HCT116 (cell line): ENCODE measurements around the gene APOBEC3F. TPM values are rescaled to one million over a fixed set of nuclear protein-coding genes. Genes with fewer than 3 reads are reported as not detected.

Experiments
- ATAC-seq: fragments of 200-7000 bp; cut with Tn5 transposase; 2 replicates; pipeline ENCODE4 v1.9.1; 2020; ENCODE audit warnings: mild to moderate bottlenecking, moderate library complexity
- BruUV-seq: library from RNA; stranded (reverse); fragments of 400-500 nt; replicated peaks from 2 replicates; lab custom pipeline; 2021; lab: Mats Ljungman, UMichigan
- CTCF ChIA-PET: fragments of 300-600 bp; sonication (Branson Sonifier 250); formaldehyde crosslinking; loops from one replicate; lab custom pipeline; 2021; ENCODE audit warnings: antibody characterized with exemption; lab: Charles Lee
- POLR2A ChIA-PET: fragments of 300-600, 350-600 bp; sonication (Branson Sonifier 250); formaldehyde crosslinking; loops from one replicate; lab custom pipeline; 2021; ENCODE audit warnings: antibody characterized with exemption; lab: Charles Lee
- RAD21 ChIA-PET, 2 experiments: fragments of 300-600 bp; sonication (Branson Sonifier 250); formaldehyde crosslinking; loops; one replicate each; lab custom pipeline; 2023; ENCODE audit warnings: low total read pairs in 2 of 2; ENCODE audit not compliant: uncharacterized antibody in 2 of 2, unreplicated experiment in 2 of 2, low non-redundant PET in 1 of 2; lab: Charles Lee
- DNase-seq: peaks from one replicate; pipeline ENCODE4 v3.0.0-alpha.2; 2010; ENCODE audit warnings: low read depth, low spot score
- H2AFZ ChIP-seq: fragments of 200-600 bp; shearing (Covaris generic), sonication (generic); 2 replicates; pipeline ENCODE4 v1.6.1; 2017; ENCODE audit warnings: low read depth, mixed run types, mixed read lengths, antibody characterized with exemption, low read length; ENCODE audit not compliant: poor library complexity, severe bottlenecking
- H3K27ac ChIP-seq: 2 replicates; pipeline ENCODE4 v1.5.1; 2012; ENCODE audit warnings: low read depth, low read length
- H3K27me3 ChIP-seq: fragments of 200-600 bp; sonication (generic); 2 replicates; pipeline ENCODE4 v1.6.1; 2016; ENCODE audit warnings: mixed run types, low read length, mixed read lengths; ENCODE audit not compliant: insufficient read depth
- H3K36me3 ChIP-seq, 2 experiments: fragments of 200-500 bp in 1 of 2; fragments of 200-600 bp in 1 of 2; sonication (Bioruptor generic) in 1 of 2; sonication (generic) in 1 of 2; 2 replicates each; pipeline versions ENCODE4 v1.5.1 to v1.6.1; 2014 to 2016; ENCODE audit warnings: low read length in 2 of 2, inconsistent platforms in 1 of 2, mixed read lengths in 1 of 2, mixed run types in 1 of 2; ENCODE audit not compliant: insufficient read depth in 2 of 2, control insufficient read depth in 1 of 2
- H3K4me1 ChIP-seq, 2 experiments: fragments of 200-600 bp in 1 of 2; sonication (generic) in 1 of 2; 2 replicates each; pipeline versions ENCODE4 v1.5.1 to v1.6.1; 2012 to 2017; ENCODE audit warnings: low read length in 2 of 2, inconsistent platforms in 1 of 2, mild to moderate bottlenecking in 1 of 2, mixed read lengths in 1 of 2, mixed run types in 1 of 2, moderate library complexity in 1 of 2; ENCODE audit not compliant: insufficient read depth in 2 of 2, control insufficient read depth in 1 of 2
- H3K4me2 ChIP-seq: fragments of 200-600 bp; sonication (generic); 2 replicates; pipeline ENCODE4 v1.6.1; 2017; ENCODE audit warnings: mixed run types, low read length, mixed read lengths
- H3K4me3 ChIP-seq, 2 experiments: fragments of 200-600 bp in 1 of 2; sonication (generic) in 1 of 2; replicated peaks in 1 of 2; 2 replicates each; pipeline ENCODE4 v1.5.1; 2011 to 2016; ENCODE audit warnings: low read length in 2 of 2, control low read depth in 1 of 2, low read depth in 1 of 2, mild to moderate bottlenecking in 1 of 2, mixed read lengths in 1 of 2, mixed run types in 1 of 2
- H3K79me2 ChIP-seq: fragments of 200-600 bp; sonication (generic); 2 replicates; pipeline ENCODE4 v1.6.1; 2017; ENCODE audit warnings: mild to moderate bottlenecking, mixed run types, low read length, moderate library complexity, mixed read lengths; ENCODE audit not compliant: insufficient read depth
- H3K9ac ChIP-seq: fragments of 200-600 bp; sonication (generic); 2 replicates; pipeline ENCODE4 v1.6.1; 2016; ENCODE audit warnings: low read length, mixed read lengths
- H3K9me2 ChIP-seq: fragments of 200-600 bp; sonication (generic), shearing (Covaris generic); 2 replicates; pipeline ENCODE4 v1.6.1; 2017; ENCODE audit warnings: mixed run types, mild to moderate bottlenecking, moderate library complexity; ENCODE audit not compliant: insufficient read depth
- H3K9me3 ChIP-seq, 2 experiments: fragments of 200-500 bp in 1 of 2; fragments of 200-600 bp in 1 of 2; sonication (Bioruptor generic) in 1 of 2; sonication (generic) in 1 of 2; 2 replicates each; pipeline ENCODE4 v1.6.1; 2014 to 2017; ENCODE audit warnings: low read length in 2 of 2, mixed read lengths in 2 of 2, inconsistent platforms in 1 of 2, low read depth in 1 of 2, mild to moderate bottlenecking in 1 of 2, mixed run types in 1 of 2, moderate library complexity in 1 of 2; ENCODE audit not compliant: control insufficient read depth in 1 of 2, insufficient read depth in 1 of 2
- H4K20me1 ChIP-seq: fragments of 200-600 bp; sonication (generic), shearing (Covaris generic); 2 replicates; pipeline ENCODE4 v1.6.1; 2017; ENCODE audit warnings: mixed run types, mild to moderate bottlenecking, moderate library complexity; ENCODE audit not compliant: insufficient read depth
- CEBPB ChIP-seq: IDR thresholded peaks from 2 replicates; pipeline ENCODE4 v1.6.1; 2012; ENCODE audit warnings: low read depth
- EGR1 ChIP-seq: IDR thresholded peaks from 2 replicates; pipeline ENCODE4 v1.6.1; 2012; ENCODE audit warnings: low read depth
- JUND ChIP-seq: IDR thresholded peaks from 2 replicates; pipeline ENCODE4 v1.6.1; 2012
- POLR2A ChIP-seq: IDR thresholded peaks from 2 replicates; pipeline ENCODE4 v1.7.0; 2011; ENCODE audit warnings: borderline replicate concordance; ENCODE audit not compliant: insufficient read depth, insufficient read length; ENCODE audit errors: extremely low read depth
- POLR2AphosphoS5 ChIP-seq: IDR thresholded peaks from 2 replicates; pipeline ENCODE4 v1.6.1; 2011; ENCODE audit warnings: mild to moderate bottlenecking, low read depth, low read length, moderate library complexity
- SRF ChIP-seq: IDR thresholded peaks from 2 replicates; pipeline ENCODE4 v1.6.1; 2012; ENCODE audit warnings: low read depth
- ZFX ChIP-seq: fragments of 450-650 bp; IDR thresholded peaks from 2 replicates; pipeline ENCODE4 v1.6.1; 2017
- intact Hi-C: fragments of 100-400 bp; cut with micrococcal nuclease; formaldehyde crosslinking; loops from 2 replicates; pipeline ENCODE4 v1.10.0; 2022
- total RNA-seq: library from RNA; stranded (reverse); gene quantifications from one replicate; pipeline ENCODE4 v1.2.1, GENCODE V29; 2021; ENCODE audit not compliant: unreplicated experiment
- TF ChIP-seq, protein P1 (sequence below): IDR thresholded peaks from 2 replicates; pipeline ENCODE4 v1.6.1; 2012
- TF ChIP-seq, protein P2 (sequence below), 3 experiments: fragments of 200-600 bp in 1 of 3; sonication (generic) in 1 of 3; IDR thresholded peaks in 2 of 3; conservative IDR thresholded peaks in 1 of 3; 2 replicates each; pipeline ENCODE4 v1.5.1; 2012 to 2017; ENCODE audit warnings: low read depth in 2 of 3, low read length in 2 of 3, antibody characterized with exemption in 1 of 3, borderline replicate concordance in 1 of 3, control low read depth in 1 of 3, mild to moderate bottlenecking in 1 of 3, mixed read lengths in 1 of 3, mixed run types in 1 of 3, moderate library complexity in 1 of 3; ENCODE audit not compliant: insufficient read depth in 1 of 3

APOBEC3F gene
- total RNA-seq, 1 experiment from 2014 or later, result 11.1 TPM

DNA sequence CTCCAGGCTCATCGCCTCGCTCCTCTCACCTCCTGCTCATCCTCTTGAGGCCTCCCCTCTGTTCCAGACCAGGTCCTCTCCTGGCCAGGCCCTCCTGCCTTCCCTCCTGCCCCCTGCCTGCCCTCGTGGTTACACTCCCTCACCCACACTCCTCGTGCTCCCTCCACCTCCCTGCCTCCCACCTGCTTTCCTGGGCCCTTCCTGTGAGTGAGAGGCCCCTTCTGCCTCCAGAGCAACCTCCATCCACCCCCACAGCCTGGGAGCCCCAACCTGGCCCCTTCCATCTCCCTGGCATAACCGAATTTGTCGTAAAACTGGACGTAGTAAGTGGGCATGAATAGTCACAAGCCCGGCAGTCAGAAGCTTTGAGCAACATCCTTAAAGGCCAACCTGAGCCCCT, 40.9 kb downstream of the APOBEC3F start:
- no peak overlapping the region for H3K27ac ChIP-seq
- no peaks in the 10 kb centered on the region for H4K20me1 ChIP-seq
- ChIA-PET RAD21 (no interaction called here), CTCF (no interaction called here), POLR2A (no interaction called here)
- no peak overlapping the region for H3K4me2 ChIP-seq
- no peaks in the 10 kb centered on the region for H3K9me3 ChIP-seq
- H2AFZ ChIP-seq, result no peak overlapping the region
- ATAC-seq (no peak), DNase-seq (no peak)
- no peaks in the 10 kb centered on the region for H3K36me3 ChIP-seq
- TF ChIP-seq, protein P1, sequence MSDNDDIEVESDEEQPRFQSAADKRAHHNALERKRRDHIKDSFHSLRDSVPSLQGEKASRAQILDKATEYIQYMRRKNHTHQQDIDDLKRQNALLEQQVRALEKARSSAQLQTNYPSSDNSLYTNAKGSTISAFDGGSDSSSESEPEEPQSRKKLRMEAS, result no peak
- TF ChIP-seq POLR2AphosphoS5, result no peak
- no peak for TF ChIP-seq JUND
- no peak for TF ChIP-seq CEBPB
- TF ChIP-seq POLR2A, result no peak
- TF ChIP-seq ZFX, result no peak
- TF ChIP-seq SRF, result no peak
- TF ChIP-seq, protein P2, sequence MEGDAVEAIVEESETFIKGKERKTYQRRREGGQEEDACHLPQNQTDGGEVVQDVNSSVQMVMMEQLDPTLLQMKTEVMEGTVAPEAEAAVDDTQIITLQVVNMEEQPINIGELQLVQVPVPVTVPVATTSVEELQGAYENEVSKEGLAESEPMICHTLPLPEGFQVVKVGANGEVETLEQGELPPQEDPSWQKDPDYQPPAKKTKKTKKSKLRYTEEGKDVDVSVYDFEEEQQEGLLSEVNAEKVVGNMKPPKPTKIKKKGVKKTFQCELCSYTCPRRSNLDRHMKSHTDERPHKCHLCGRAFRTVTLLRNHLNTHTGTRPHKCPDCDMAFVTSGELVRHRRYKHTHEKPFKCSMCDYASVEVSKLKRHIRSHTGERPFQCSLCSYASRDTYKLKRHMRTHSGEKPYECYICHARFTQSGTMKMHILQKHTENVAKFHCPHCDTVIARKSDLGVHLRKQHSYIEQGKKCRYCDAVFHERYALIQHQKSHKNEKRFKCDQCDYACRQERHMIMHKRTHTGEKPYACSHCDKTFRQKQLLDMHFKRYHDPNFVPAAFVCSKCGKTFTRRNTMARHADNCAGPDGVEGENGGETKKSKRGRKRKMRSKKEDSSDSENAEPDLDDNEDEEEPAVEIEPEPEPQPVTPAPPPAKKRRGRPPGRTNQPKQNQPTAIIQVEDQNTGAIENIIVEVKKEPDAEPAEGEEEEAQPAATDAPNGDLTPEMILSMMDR (IDR thresholded peaks at IDR 0.05 in 2 of 3, conservative IDR thresholded peaks at IDR 0.05 in 1 of 3; ENCODE audit: borderline replicate concordance in 1 of 3, insufficient read depth in 1 of 3, low read depth in 2 of 3, low read length in 2 of 3), result no peak
- TF ChIP-seq EGR1, result no peak
- no peaks in the 10 kb centered on the region for H3K27me3 ChIP-seq
- H3K79me2 ChIP-seq, result no peaks in the 10 kb centered on the region
- intact Hi-C loops, result no loop called here
- H3K9me2 ChIP-seq, result no peaks in the 10 kb centered on the region
- H3K4me1 ChIP-seq, result no peaks in the 10 kb centered on the region
- BruUV-seq, result no TSS peak
- no peak overlapping the region for H3K4me3 ChIP-seq
- no peak overlapping the region for H3K9ac ChIP-seq
